ENCODE results near the gene R3HDM2.
"Not testable (repeated sequence)": the region's sequence is repeated elsewhere in the genome, so short reads cannot be mapped to it uniquely, and the experiment has no call there.

The R3HDM2 gene

GRCh38 chr12:57419495-57419894 is 11.3 kb downstream of the R3HDM2 start:
- DNase-seq: no peak

GRCh38 chr12:57418255-57418654 is 12.6 kb downstream of the R3HDM2 start:
- no peak for DNase-seq

DNA sequence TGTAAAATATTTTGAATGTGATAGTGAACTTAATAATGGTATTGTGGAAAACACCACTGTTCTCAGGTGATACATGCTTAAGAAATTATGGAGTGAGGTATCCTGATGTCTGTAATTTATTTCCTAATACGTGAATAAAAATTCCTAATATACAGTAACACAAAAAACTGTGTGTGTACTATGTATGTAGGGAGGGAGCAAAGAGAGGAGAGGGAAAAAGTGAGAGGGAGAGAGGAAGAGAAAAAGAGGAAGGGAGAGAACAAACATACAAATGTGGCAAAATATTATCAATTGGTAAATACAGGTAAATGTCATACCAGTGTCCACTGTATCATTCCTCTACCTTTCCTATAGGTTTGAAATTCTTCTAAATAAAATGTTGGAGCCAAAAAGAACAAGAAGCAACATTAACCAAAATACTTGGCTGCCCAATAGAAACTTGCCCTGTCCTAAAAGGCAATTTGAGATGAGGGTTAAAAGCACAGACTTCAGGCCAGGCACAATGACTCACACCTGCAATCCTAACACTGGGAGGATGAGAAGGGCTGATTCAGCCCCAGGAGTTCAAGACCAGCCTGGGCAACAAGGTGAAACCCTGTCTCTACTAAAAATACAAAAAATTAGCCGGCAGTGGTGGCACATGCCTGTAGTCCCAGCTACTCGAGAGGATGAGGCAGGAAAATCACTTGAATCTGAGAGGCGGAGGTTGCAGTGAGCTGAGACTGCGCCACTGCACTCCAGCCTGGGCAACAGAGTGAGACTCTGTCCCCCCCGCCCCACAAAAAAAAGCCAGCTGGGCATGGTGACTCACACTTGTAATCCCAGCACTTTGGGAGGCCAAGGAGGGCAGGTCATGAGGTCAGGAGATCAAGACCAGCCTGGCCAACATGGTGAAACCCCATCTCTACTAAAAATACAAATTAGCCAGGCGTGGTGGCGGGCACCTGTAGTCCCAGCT is 14.5 kb downstream of the R3HDM2 start:
- no peak for DNase-seq

- no peak for DNase-seq
Measured at GRCh38 chr12:57415088-57415487, 15.8 kb downstream of the R3HDM2 start.

GRCh38 chr12:57414160-57414559 is 16.7 kb downstream of the R3HDM2 start:
- DNase-seq: not testable (repeated sequence)

- DNase-seq: no peak
Measured at GRCh38 chr12:57410534-57410933, 20.3 kb downstream of the R3HDM2 start.

DNA sequence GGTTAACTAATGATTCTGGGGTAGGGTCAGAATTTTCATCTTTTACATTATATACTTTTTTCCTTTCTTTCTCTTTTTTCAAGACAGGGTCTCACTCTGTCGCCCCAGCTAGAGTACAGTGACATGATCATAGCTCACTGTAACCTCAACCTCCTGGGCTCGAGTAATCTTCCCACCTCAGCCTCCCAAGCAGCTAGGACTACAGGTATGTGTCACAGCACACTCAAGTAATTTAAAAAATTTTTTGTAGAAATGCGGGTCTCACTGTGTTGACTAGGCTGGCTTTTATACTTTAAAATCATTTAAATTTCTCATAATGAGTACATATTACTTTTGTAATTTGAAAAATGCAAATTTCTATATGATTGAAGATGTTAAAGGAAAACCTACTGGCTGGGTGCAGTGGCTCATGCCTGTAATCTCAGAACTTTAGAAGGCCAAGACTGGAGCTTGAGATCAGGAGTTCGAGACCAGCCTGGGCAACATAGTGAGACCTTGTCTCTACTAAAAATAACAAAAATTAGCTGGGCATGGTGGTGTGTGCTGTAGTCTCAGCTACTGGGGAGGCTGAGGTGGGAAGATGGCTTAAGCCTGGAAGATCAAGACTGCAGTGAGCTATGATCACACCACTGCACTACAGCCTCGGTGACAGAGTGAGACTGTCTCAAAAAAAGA is 25.7 kb downstream of the R3HDM2 start:
- peak in 1 of 5 experiments; percentile 13 for DNase-seq

GRCh38 chr12:57402156-57402555 is 28.7 kb downstream of the R3HDM2 start:
- DNase-seq: not testable (repeated sequence)

- no peak for DNase-seq
Measured at GRCh38 chr12:57401165-57401564, 29.7 kb downstream of the R3HDM2 start.

DNA sequence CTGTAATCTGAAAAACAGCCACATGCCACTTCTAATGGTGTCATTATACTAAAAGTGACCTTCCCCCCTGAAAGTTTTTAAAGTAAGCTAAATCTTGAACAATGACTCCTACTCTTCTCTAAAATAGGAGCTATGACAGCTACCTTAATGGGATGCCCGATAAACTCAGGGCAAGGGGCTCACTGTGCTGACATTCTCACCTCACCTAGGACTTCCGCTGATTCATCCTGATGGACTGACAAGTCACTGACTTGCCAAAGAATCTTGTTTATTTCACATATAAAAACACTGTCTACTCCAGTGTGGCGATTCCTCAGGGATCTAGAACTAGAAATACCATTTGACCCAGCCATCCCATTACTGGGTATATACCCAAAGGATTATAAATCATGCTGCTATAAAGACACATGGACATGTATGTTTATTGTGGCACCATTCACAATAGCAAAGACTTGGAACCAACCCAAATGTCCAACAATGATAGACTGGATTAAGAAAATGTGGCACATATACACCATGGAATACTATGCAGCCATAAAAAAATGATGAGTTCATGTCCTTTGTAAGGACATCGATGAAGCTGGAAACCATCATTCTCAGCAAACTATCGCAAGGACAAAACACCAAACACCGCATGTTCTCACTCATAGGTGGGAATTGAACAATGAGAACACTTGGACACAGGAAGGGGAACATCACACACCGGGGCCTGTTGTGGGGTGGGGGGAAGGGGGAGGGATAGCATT is 31.0 kb downstream of the R3HDM2 start:
- not testable (repeated sequence) for DNase-seq

- DNase-seq: no peak
Measured at GRCh38 chr12:57397441-57397840, 33.4 kb downstream of the R3HDM2 start.

DNA sequence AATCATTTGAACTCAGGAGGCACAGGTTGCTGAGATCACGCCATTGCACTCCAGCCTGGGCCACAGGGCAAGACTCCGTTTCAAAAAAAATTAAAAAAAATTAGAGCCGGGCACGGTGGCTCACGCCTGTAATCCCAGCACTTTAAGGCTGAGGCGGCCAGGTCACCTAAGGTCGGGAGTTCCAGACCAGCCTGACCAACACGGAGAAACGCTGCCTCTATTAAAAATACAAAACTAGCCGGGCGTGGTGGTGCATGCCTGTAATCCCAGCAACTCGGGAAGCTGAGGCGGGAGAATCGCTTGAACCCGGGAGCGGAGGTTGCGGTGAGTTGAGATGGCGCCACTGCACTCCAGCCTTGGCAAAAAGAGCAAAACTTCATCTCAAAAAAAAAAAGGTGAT is 35.7 kb downstream of the R3HDM2 start:
- no peak for DNase-seq

GRCh38 chr12:57390174-57390573 is 40.7 kb downstream of the R3HDM2 start:
- no peak for DNase-seq

DNA sequence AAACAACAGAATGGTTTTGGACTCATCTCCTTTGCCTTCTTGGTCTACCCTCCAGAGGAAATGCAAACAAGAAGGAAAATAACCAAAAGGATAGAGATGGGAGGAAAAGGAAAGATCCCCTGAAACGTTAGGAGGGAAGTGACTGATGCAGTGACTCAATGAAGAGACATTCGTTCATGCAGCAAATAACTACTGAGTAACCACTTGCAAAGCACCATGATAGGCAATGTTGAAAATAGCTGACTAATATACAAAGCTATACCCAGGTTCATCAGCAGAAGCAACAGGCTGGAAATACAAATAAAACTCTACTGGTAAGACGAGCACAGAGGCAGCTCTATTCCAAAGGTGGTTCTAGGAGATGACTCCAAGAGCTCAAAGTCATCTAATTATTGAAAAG is 41.8 kb downstream of the R3HDM2 start:
- DNase-seq: no peak

GRCh38 chr12:57388425-57388824 is 42.4 kb downstream of the R3HDM2 start:
- DNase-seq: no peak

- DNase-seq: no peak
Measured at GRCh38 chr12:57386187-57386720, 44.6 kb downstream of the R3HDM2 start.

GRCh38 chr12:57385586-57385985 is 45.3 kb downstream of the R3HDM2 start:
- DNase-seq: no peak

DNA sequence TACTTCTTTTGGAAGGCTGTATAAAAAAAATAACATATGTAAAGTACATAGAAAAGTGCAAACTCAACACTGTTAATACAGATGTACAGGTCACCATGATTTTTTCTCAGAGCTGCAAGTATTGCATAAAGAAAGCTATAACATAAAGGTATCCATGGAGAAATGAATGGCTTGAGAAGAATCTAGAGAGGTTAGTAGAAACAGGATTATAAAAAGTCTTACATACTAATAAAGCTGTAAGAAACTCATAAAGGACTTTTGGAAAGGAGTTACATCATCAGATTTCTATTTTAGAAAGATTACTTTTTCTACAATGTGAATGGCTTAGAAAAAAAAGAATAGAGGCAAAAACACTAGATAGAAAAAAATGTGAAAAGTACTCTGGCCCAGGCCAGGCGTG is 46.4 kb downstream of the R3HDM2 start:
- DNase-seq: no peak

GRCh38 chr12:57381693-57382220 is 49.1 kb downstream of the R3HDM2 start:
- no peak for DNase-seq

GRCh38 chr12:57380300-57380699 is 50.5 kb downstream of the R3HDM2 start:
- DNase-seq: no peak

DNA sequence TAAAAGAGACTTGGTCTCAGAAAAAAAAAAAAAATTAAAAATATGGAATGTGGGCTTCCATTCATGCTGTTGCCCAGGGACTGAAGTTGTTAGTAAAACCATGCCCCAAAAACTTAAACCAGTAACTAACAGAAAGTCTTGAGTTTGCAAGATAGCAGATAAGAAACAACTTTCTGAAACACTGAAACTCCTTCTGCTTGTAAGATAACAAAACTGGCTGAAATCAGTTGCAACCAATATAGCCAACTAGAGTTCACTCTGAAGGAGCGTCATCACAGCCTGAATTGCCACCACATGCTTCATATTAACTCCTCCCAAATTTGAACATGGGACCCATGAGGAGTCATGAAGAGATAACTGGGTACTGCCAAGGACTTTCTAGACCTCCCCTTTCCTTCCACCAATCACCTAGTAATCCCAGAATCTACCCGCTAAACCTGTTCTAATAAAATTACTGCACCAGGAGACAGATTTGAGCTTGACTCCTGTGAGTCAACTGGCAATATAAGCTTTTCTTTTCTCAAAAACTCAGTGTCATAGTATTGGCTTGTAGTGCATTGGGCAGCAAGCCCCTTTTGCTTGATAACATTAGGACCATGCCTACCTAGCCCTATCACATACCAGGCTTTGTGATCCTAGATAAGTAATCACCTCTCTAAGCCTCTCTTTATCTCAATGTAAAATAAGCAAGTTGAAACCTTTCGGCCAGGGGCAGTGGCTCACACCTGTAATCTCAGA is 53.6 kb downstream of the R3HDM2 start:
- DNase-seq: peak in 1 of 5 experiments; percentile 80

GRCh38 chr12:57372233-57372632 is 58.6 kb downstream of the R3HDM2 start:
- no peak for DNase-seq
